Measurements from ENCODE around the gene AP1S3. TPM values are rescaled to one million over a fixed set of nuclear protein-coding genes. Genes with fewer than 3 reads are reported as not detected.

AP1S3 gene
- total and polyA plus RNA-seq, 2 of the 4 experiments (the other 2 are of a cell fraction), result 2.5 to 4.1 TPM

- intact Hi-C loops (cut with micrococcal nuclease) (no loop called here), dilution Hi-C loops (cut with HindIII; ENCODE audit: low sequenced_read_pairs, unreplicated experiment) (no loop called here), in situ Hi-C loops (cut with MboI; ENCODE audit: low sequenced_read_pairs) (no loop called here)
- Histone ChIP-seq H2AK9ac (replicated peaks; ENCODE audit: low read depth, low read length, poor library complexity) (no peak overlapping the region), H3K14ac (replicated peaks; ENCODE audit: low read depth, low read length) (no peak overlapping the region), H2BK5ac (ENCODE audit: low read depth, low read length, poor library complexity, severe bottlenecking) (no peak overlapping the region), H2BK15ac (ENCODE audit: low read depth, low read length) (no peak overlapping the region), H3K27ac (ENCODE audit: insufficient read depth, low read length) (no peak overlapping the region), H2AK5ac (ENCODE audit: low read depth, low read length) (no peak overlapping the region), H3K9me1 (ENCODE audit: insufficient read depth, low read length) (no peaks in the 10 kb centered on the region), H2AFZ (replicated peaks; ENCODE audit: low read length, poor library complexity) (no peak overlapping the region), H3K9ac (ENCODE audit: low read depth, low read length) (no peak overlapping the region), H3K4me3 (ENCODE audit: insufficient read depth, low read depth, low read length) (no peak overlapping the region), H3K27me3 (ENCODE audit: control insufficient read depth, insufficient read depth, low read length) (no peaks in the 10 kb centered on the region), H4K8ac (ENCODE audit: low read depth in 2 of 2, low read length in 2 of 2) (no peak overlapping the region), H2BK120ac (ENCODE audit: low read depth, low read length) (no peak overlapping the region), H3K23ac (ENCODE audit: low read depth, low read length) (no peak overlapping the region), H3K79me1 (ENCODE audit: low read depth in 1 of 2, low read length in 2 of 2) (no peaks in the 10 kb centered on the region), H3K4me1 (ENCODE audit: control insufficient read depth, insufficient read depth, low read length) (no peaks in the 10 kb centered on the region), H4K20me1 (ENCODE audit: insufficient read depth, low read length) (peaks cover under 1% of the 10 kb centered on the region; the same call in 1 of the 2 replicates), H4K91ac (ENCODE audit: insufficient read depth, low read depth, low read length) (no peak overlapping the region), H4K5ac (ENCODE audit: low read depth, low read length) (no peak overlapping the region), H3K4ac (ENCODE audit: low read depth, low read length) (no peak overlapping the region), H3K18ac (ENCODE audit: low read depth, low read length) (no peak overlapping the region), H3K9me3 (ENCODE audit: control insufficient read depth, insufficient read depth, low read length) (no peaks in the 10 kb centered on the region), H3K56ac (ENCODE audit: extremely low read depth, insufficient read depth, low read length) (no peak overlapping the region), H2BK20ac (ENCODE audit: low read depth, low read length) (no peak overlapping the region), H3K4me2 (ENCODE audit: low read depth, low read length) (no peak overlapping the region), H3K36me3 (ENCODE audit: control insufficient read depth, insufficient read depth, low read length) (no peaks in the 10 kb centered on the region)
- TF ChIP-seq POLR2A (IDR thresholded peaks at IDR 0.05; ENCODE audit: low read depth, low read length), result no peak
- no peak for TF ChIP-seq MAFK (IDR thresholded peaks at IDR 0.05; ENCODE audit: low read depth, low read length)
- TF ChIP-seq FOS (IDR thresholded peaks at IDR 0.05; ENCODE audit: low read depth, low read length), result no peak
- no peak for TF ChIP-seq CEBPB (IDR thresholded peaks at IDR 0.05; ENCODE audit: low read depth, low read length)
- TF ChIP-seq BHLHE40 (IDR thresholded peaks at IDR 0.05; ENCODE audit: low read depth, low read length), result no peak
- no peak for TF ChIP-seq RAD21 (IDR thresholded peaks at IDR 0.05; ENCODE audit: low read length)
- TF ChIP-seq CTCF (conservative IDR thresholded peaks at IDR 0.05; ENCODE audit: low read depth, low read length), result no peak
- TF ChIP-seq MAZ (IDR thresholded peaks at IDR 0.05; ENCODE audit: borderline replicate concordance, low read depth, low read length), result no peak
- no peak for TF ChIP-seq RCOR1 (IDR thresholded peaks at IDR 0.05; ENCODE audit: insufficient replicate concordance, low read length)
- TF ChIP-seq RFX5 (IDR thresholded peaks at IDR 0.05; ENCODE audit: low read depth, low read length), result no peak
- TF ChIP-seq CHD1 (IDR thresholded peaks at IDR 0.05; ENCODE audit: low read depth, low read length), result no peak
- TF ChIP-seq USF2 (IDR thresholded peaks at IDR 0.05; ENCODE audit: low read depth, low read length), result no peak
- TF ChIP-seq ELK1 (IDR thresholded peaks at IDR 0.05; ENCODE audit: borderline replicate concordance, low read depth, low read length), result no peak
- ChIA-PET POLR2A (ENCODE audit: unreplicated experiment) (no interaction called here), CTCF (interaction anchor here (0.5 kb wide), 1 partner anchor 8 kb away, joined by 6 read pairs; no protein-coding TSS in a partner anchor)
- DNase-seq (no peak), ATAC-seq (ENCODE audit: low read depth) (no peak)
- 90% methylated on average over 5 of the region's 6 CpGs; no CpG with 5 or more reads in 1 of the 2 experiments for WGBS, 2 experiments (ENCODE audit: extremely low coverage in 2 of 2, insufficient read length in 1 of 2)
- BruUV-seq (replicated peaks), result no TSS peak
Measured at GRCh38 chr2:223828314-223828713, 9.1 kb downstream of the AP1S3 start.

Measured in IMR-90 (cell line).